Prostate gland (tissue), 2 donors: ENCODE data around the gene REEP3.

Experiments used
- CTCF ChIP-seq, 4 experiments: fragments of 200-600 bp in 2 of 4; fragments of 450-650 bp in 2 of 4; sonication (generic) in 2 of 4; IDR thresholded peaks; 1 replicate in 3 of 4; 2 replicates in 1 of 4; pipeline ENCODE4 v1.5.1; 2016 to 2019; ENCODE audit warnings: antibody characterized with exemption in 4 of 4, mild to moderate bottlenecking in 2 of 4, moderate library complexity in 2 of 4
- POLR2A ChIP-seq: fragments of 450-650 bp; IDR thresholded peaks from one replicate; pipeline ENCODE4 v1.6.1; 2016; ENCODE audit warnings: antibody characterized with exemption, mild to moderate bottlenecking
- POLR2AphosphoS5 ChIP-seq: sonication (generic); formaldehyde crosslinking; IDR thresholded peaks from one replicate; pipeline ENCODE4 v1.6.1; 2017; ENCODE audit warnings: antibody characterized with exemption

- TF ChIP-seq POLR2A = no peak
- no peak for TF ChIP-seq CTCF (IDR thresholded peaks at IDR 0.05)
- peak; percentile 37 for TF ChIP-seq POLR2AphosphoS5
These were observed 52.0 kb downstream of the REEP3 start for GRCh38 chr10:63573068-63573697.
